Vagina (tissue), 2 donors: ENCODE results near the gene ACAA1. TPM values are rescaled to one million over a fixed set of nuclear protein-coding genes. Genes with fewer than 3 reads are reported as not detected.
"Not testable (repeated sequence)": the region's sequence is repeated elsewhere in the genome, so short reads cannot be mapped to it uniquely, and the experiment has no call there.

Source experiments
- DNase-seq, 2 donors: peaks; one replicate each; pipeline ENCODE4 v3.0.0-alpha.2; 2017; ENCODE audit errors: extremely low spot score in 2 of 2
- H3K27ac ChIP-seq: fragments of 200-600 bp; sonication (generic); one replicate; pipeline ENCODE4 v1.5.1; 2019
- H3K27me3 ChIP-seq: fragments of 200-600 bp; sonication (generic); one replicate; pipeline ENCODE4 v1.5.1; 2019
- H3K36me3 ChIP-seq, 2 donors: fragments of 200-600 bp; sonication (generic); one replicate each; pipeline ENCODE4 v1.5.1; 2017 to 2019
- H3K4me1 ChIP-seq: fragments of 200-600 bp; sonication (generic); one replicate; pipeline ENCODE4 v1.5.1; 2019
- H3K4me3 ChIP-seq, 2 donors: fragments of 200-600 bp; sonication (generic); 1 replicate in 1 of 2; 2 replicates in 1 of 2; pipeline ENCODE4 v1.5.1; 2016 to 2019
- H3K9me3 ChIP-seq: fragments of 200-600 bp; sonication (generic); one replicate; pipeline ENCODE4 v1.5.1; 2019
- POLR2A ChIP-seq, 2 donors: fragments of 450-650 bp; IDR thresholded peaks; one replicate each; pipeline ENCODE4 v1.6.1; 2017; ENCODE audit warnings: antibody characterized with exemption in 2 of 2, mild to moderate bottlenecking in 2 of 2, moderate library complexity in 2 of 2
- POLR2AphosphoS5 ChIP-seq, 2 donors: sonication (generic); formaldehyde crosslinking; IDR thresholded peaks; one replicate each; pipeline ENCODE4 v1.9.0; 2017; ENCODE audit warnings: antibody characterized with exemption in 2 of 2, mild to moderate bottlenecking in 2 of 2, low read depth in 1 of 2; ENCODE audit not compliant: insufficient read depth in 1 of 2
- intact Hi-C: fragments of 100-400 bp; cut with DNase I; formaldehyde crosslinking; loops from one replicate; pipeline ENCODE4 v1.15.1; 2023
- total RNA-seq: library from RNA; depleted of rRNA; stranded (reverse); fragments of >200 nt; gene quantifications from one replicate; pipeline ENCODE4 v1.2.3, GENCODE V29; 2016
- TF ChIP-seq, protein P1 (sequence below), 3 experiments: fragments of 450-650 bp in 2 of 3; fragments of 200-600 bp in 1 of 3; sonication (generic) in 1 of 3; IDR thresholded peaks; one replicate each; pipeline ENCODE4 v1.5.1; 2017 to 2019; ENCODE audit warnings: antibody characterized with exemption in 3 of 3, mild to moderate bottlenecking in 2 of 3, moderate library complexity in 2 of 3

The ACAA1 gene
- total RNA-seq, 1 donor from 2014 or later: 53.0 TPM

- H3K9me3 ChIP-seq: no peaks in the 10 kb centered on the region
- H3K27ac ChIP-seq: peak within 1 kb of the TSS; percentile 98
- H3K4me3 ChIP-seq: peak within 1 kb of the TSS; percentile 82 to 97
- H3K27me3 ChIP-seq: no peaks in the 10 kb centered on the region
- peak in 1 of 2 donors; percentile 100 for DNase-seq
- TF ChIP-seq POLR2A (IDR thresholded peaks at IDR 0.05): peak in 1 of 2 donors; percentile 87
- TF ChIP-seq POLR2AphosphoS5 (IDR thresholded peaks at IDR 0.05; ENCODE audit: insufficient read depth in 1 of 2, low read depth in 1 of 2): peak; percentile 89 to 94
- TF ChIP-seq, protein P1, sequence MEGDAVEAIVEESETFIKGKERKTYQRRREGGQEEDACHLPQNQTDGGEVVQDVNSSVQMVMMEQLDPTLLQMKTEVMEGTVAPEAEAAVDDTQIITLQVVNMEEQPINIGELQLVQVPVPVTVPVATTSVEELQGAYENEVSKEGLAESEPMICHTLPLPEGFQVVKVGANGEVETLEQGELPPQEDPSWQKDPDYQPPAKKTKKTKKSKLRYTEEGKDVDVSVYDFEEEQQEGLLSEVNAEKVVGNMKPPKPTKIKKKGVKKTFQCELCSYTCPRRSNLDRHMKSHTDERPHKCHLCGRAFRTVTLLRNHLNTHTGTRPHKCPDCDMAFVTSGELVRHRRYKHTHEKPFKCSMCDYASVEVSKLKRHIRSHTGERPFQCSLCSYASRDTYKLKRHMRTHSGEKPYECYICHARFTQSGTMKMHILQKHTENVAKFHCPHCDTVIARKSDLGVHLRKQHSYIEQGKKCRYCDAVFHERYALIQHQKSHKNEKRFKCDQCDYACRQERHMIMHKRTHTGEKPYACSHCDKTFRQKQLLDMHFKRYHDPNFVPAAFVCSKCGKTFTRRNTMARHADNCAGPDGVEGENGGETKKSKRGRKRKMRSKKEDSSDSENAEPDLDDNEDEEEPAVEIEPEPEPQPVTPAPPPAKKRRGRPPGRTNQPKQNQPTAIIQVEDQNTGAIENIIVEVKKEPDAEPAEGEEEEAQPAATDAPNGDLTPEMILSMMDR (IDR thresholded peaks at IDR 0.05): no peak
- H3K36me3 ChIP-seq: no peaks in the 10 kb centered on the region
- intact Hi-C loops: loop anchor here (1.0 kb wide), 1 partner anchor 26 kb away; no protein-coding TSS in a partner anchor
- H3K4me1 ChIP-seq: peaks cover 44% of the 10 kb centered on the region
These were observed 28.2 kb upstream of the ACAA1 start, which contains the start of gene OXSR1 for GRCh38 chr3:38164952-38165721. TSS of gene OXSR1 (plus strand) at chr3:38165537. CDS start at chr3:38165877, 340 bp downstream.

GRCh38 chr3:38164643-38164951 is 27.7 kb upstream of the ACAA1 start:
- H3K36me3 ChIP-seq: no peaks in the 10 kb centered on the region
- H3K9me3 ChIP-seq: no peaks in the 10 kb centered on the region
- TF ChIP-seq POLR2AphosphoS5 (IDR thresholded peaks at IDR 0.05; ENCODE audit: insufficient read depth in 1 of 2, low read depth in 1 of 2): no peak
- TF ChIP-seq POLR2A (IDR thresholded peaks at IDR 0.05): no peak
- TF ChIP-seq, protein P1 (IDR thresholded peaks at IDR 0.05): no peak
- intact Hi-C loops: loop anchor here (1.0 kb wide), 1 partner anchor 25 kb away; no protein-coding TSS in a partner anchor
- peaks cover 44% of the 10 kb centered on the region for H3K4me1 ChIP-seq
- H3K27ac ChIP-seq: peak overlapping the region; percentile 98
- no peak for DNase-seq
- no peaks in the 10 kb centered on the region for H3K27me3 ChIP-seq
- peak overlapping the region; percentile 82 to 97 for H3K4me3 ChIP-seq

- Histone ChIP-seq H3K27me3 (no peaks in the 10 kb centered on the region), H3K4me1 (peaks cover 40% of the 10 kb centered on the region), H3K4me3 (peak overlapping the region; percentile 82 to 97), H3K36me3 (no peaks in the 10 kb centered on the region), H3K9me3 (no peaks in the 10 kb centered on the region), H3K27ac (peak overlapping the region; percentile 98)
- TF ChIP-seq POLR2AphosphoS5 (IDR thresholded peaks at IDR 0.05; ENCODE audit: insufficient read depth in 1 of 2, low read depth in 1 of 2): no peak
- intact Hi-C loops: loop anchor here (1.0 kb wide), 1 partner anchor 25 kb away; no protein-coding TSS in a partner anchor
- DNase-seq: no peak
These were observed 27.1 kb upstream of the ACAA1 start for GRCh38 chr3:38163841-38164642.

- no peak for DNase-seq
- TF ChIP-seq POLR2AphosphoS5 (IDR thresholded peaks at IDR 0.05; ENCODE audit: insufficient read depth in 1 of 2, low read depth in 1 of 2) (no peak), POLR2A (IDR thresholded peaks at IDR 0.05) (no peak)
- TF ChIP-seq, protein P1 (IDR thresholded peaks at IDR 0.05): no peak
- H3K4me3 ChIP-seq: no peak overlapping the region
- peaks cover 32% of the 10 kb centered on the region for H3K4me1 ChIP-seq
- no peaks in the 10 kb centered on the region for H3K36me3 ChIP-seq
- H3K27me3 ChIP-seq: no peaks in the 10 kb centered on the region
- no peak overlapping the region for H3K27ac ChIP-seq
- intact Hi-C loops: no loop called here
- no peaks in the 10 kb centered on the region for H3K9me3 ChIP-seq
These were observed 26.4 kb upstream of the ACAA1 start for GRCh38 chr3:38163117-38163840.

DNA sequence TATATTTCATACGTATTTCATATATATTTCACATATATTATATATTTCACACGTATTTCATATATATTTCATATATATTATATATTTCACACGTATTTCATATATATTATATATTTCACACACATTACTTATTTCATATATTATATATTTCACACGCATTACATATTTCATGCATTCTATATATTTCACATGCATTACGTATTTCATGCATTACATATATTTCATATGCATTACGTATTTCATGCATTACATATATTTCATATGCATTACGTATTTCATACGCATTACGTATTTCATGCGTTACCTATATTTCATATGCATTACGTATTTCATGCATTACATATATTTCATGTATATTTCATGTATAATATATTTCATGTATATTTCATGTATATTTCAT is 23.8 kb upstream of the ACAA1 start:
- H3K9me3 ChIP-seq, H3K27me3 ChIP-seq, H3K4me3 ChIP-seq, H3K27ac ChIP-seq, H3K4me1 ChIP-seq, intact Hi-C loops, DNase-seq, H3K36me3 ChIP-seq: not testable (repeated sequence)
